Right lobe of liver (tissue), 6 donors: ENCODE measurements around the gene CACNA1D. TPM values are rescaled to one million over a fixed set of nuclear protein-coding genes. Genes with fewer than 3 reads are reported as not detected.

Experiments used
- ATAC-seq, 4 donors: fragments of 200-7000 bp; cut with Tn5 transposase; one replicate each; pipeline ENCODE4 v1.9.1; 2020; ENCODE audit warnings: mild to moderate bottlenecking in 4 of 4, moderate library complexity in 4 of 4
- DNase-seq, 3 donors: peaks; one replicate each; pipeline ENCODE4 v3.0.0-alpha.2; 2020
- H3K27ac ChIP-seq, 3 donors: fragments of 200-600 bp; one replicate each; pipeline ENCODE4 v1.8.0; 2022
- H3K27me3 ChIP-seq, 2 donors: fragments of 200-600 bp; one replicate each; pipeline ENCODE4 v1.8.0; 2022
- H3K36me3 ChIP-seq, 4 donors: fragments of 200-600 bp; sonication (generic) in 1 of 4; one replicate each; pipeline versions ENCODE4 v1.5.1 to v1.8.0; 2017 to 2022; ENCODE audit warnings: control low read depth in 1 of 4
- H3K4me1 ChIP-seq, 4 donors: fragments of 200-600 bp; sonication (generic) in 1 of 4; one replicate each; pipeline versions ENCODE4 v1.5.1 to v1.8.0; 2017 to 2022; ENCODE audit warnings: control low read depth in 1 of 4
- H3K4me3 ChIP-seq, 3 donors: fragments of 200-600 bp; one replicate each; pipeline ENCODE4 v1.8.0; 2022
- H3K9me3 ChIP-seq, 4 donors: fragments of 200-600 bp; sonication (generic) in 1 of 4; one replicate each; pipeline versions ENCODE4 v1.5.1 to v1.8.0; 2017 to 2022; ENCODE audit warnings: control low read depth in 1 of 4
- POLR2A ChIP-seq: fragments of 450-650 bp; IDR thresholded peaks from one replicate; pipeline ENCODE4 v1.6.1; 2017; ENCODE audit warnings: antibody characterized with exemption, mild to moderate bottlenecking
- WGBS: methylation state at CpG from one replicate; pipeline ENCODE4 v1.1.6; 2018; ENCODE audit warnings: low coverage, low lambda C conversion rate; ENCODE audit not compliant: insufficient coverage; ENCODE audit errors: missing lambda C conversion rate; 5-methylcytosine and 5-hydroxymethylcytosine counted together
- intact Hi-C, 2 donors: fragments of 100-400 bp; cut with DNase I; formaldehyde crosslinking; loops; one replicate each; pipeline versions ENCODE4 v1.11.2 to v1.14.1; 2022
- total RNA-seq, 6 experiments: library from RNA; depleted of rRNA in 2 of 6; stranded (reverse); fragments of >200 nt in 2 of 6; fragmentation: NEBNext Ultra II Directional in 3 of 6; extraction: Animal tissue kit (Norgen Biotek cat#: 25700) in 3 of 6; gene quantifications; one replicate each; pipeline versions ENCODE4 v1.1.0 to v1.2.4, GENCODE V29; 2016 to 2023
- TF ChIP-seq, protein P1 (sequence below), 4 donors: fragments of 200-600 bp in 3 of 4; fragments of 450-650 bp in 1 of 4; IDR thresholded peaks; one replicate each; pipeline versions ENCODE4 v1.5.1 to v1.8.0; 2016 to 2022; ENCODE audit warnings: antibody characterized with exemption in 4 of 4, mild to moderate bottlenecking in 2 of 4
- donor health status: DM: no; HTN: yes; CAD: no.
- donor health status: DM: no; HTN: no; CAD: no.
- donor health status: DM: no; HTN: no; CAD: no.
- donor health status: DM: no; HTN: yes; CAD: no.
- donor health status: DM: no; HTN: yes; CAD: no.

Gene CACNA1D
- total RNA-seq, 6 experiments from 2014 or later, result 5.5 to 12.7 (median 9.3) TPM

- TF ChIP-seq POLR2A, result no peak
- TF ChIP-seq, protein P1, sequence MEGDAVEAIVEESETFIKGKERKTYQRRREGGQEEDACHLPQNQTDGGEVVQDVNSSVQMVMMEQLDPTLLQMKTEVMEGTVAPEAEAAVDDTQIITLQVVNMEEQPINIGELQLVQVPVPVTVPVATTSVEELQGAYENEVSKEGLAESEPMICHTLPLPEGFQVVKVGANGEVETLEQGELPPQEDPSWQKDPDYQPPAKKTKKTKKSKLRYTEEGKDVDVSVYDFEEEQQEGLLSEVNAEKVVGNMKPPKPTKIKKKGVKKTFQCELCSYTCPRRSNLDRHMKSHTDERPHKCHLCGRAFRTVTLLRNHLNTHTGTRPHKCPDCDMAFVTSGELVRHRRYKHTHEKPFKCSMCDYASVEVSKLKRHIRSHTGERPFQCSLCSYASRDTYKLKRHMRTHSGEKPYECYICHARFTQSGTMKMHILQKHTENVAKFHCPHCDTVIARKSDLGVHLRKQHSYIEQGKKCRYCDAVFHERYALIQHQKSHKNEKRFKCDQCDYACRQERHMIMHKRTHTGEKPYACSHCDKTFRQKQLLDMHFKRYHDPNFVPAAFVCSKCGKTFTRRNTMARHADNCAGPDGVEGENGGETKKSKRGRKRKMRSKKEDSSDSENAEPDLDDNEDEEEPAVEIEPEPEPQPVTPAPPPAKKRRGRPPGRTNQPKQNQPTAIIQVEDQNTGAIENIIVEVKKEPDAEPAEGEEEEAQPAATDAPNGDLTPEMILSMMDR (IDR thresholded peaks at IDR 0.05), result no peak
- ATAC-seq (no peak), DNase-seq (no peak)
- no peaks in the 10 kb centered on the region for H3K9me3 ChIP-seq
- no peak overlapping the region for H3K4me3 ChIP-seq
- no peaks in the 10 kb centered on the region for H3K4me1 ChIP-seq
- H3K27ac ChIP-seq, result no peak overlapping the region
- intact Hi-C loops, result no loop called here
- WGBS, result 71% methylated on average over 3 of the region's 6 CpGs
- no peaks in the 10 kb centered on the region for H3K27me3 ChIP-seq
- no peaks in the 10 kb centered on the region for H3K36me3 ChIP-seq
Measured at GRCh38 chr3:53486961-53487654, 7.3 kb upstream of the CACNA1D start.

DNA sequence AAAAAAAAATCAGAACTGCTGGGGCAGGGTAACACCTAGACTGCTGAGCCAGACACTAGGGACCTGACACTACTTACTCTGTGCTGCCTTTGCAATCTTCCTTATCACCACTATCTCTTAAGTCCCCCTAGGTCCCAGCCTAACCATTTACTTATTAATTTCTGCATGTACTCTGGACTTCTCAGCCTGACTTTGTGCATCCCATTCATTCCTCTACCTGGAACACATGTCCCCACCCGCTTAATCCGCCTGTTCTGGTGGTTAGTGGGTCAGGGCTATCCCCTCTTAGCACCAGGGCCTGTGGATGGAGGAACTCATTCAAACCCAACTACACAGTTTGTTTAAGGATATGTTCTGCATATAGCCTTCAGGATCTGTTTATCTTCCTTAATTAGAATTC is 5.0 kb upstream of the CACNA1D start:
- no peaks in the 10 kb centered on the region for H3K27me3 ChIP-seq
- H3K36me3 ChIP-seq, result no peaks in the 10 kb centered on the region
- no peak for ATAC-seq
- H3K9me3 ChIP-seq, result no peaks in the 10 kb centered on the region
- intact Hi-C loops, result no loop called here
- TF ChIP-seq POLR2A, result no peak
- TF ChIP-seq, protein P1 (IDR thresholded peaks at IDR 0.05), result no peak
- 87% methylated on average over 2 of the region's 2 CpGs for WGBS
- H3K4me3 ChIP-seq, result no peak overlapping the region
- no peak for DNase-seq
- H3K27ac ChIP-seq, result no peak overlapping the region
- H3K4me1 ChIP-seq, result no peaks in the 10 kb centered on the region

- no peaks in the 10 kb centered on the region for H3K36me3 ChIP-seq
- WGBS, result 59% methylated on average over 7 of the region's 7 CpGs
- DNase-seq (no peak), ATAC-seq (no peak)
- H3K4me1 ChIP-seq, result no peaks in the 10 kb centered on the region
- no peak for TF ChIP-seq POLR2A
- TF ChIP-seq, protein P1 (IDR thresholded peaks at IDR 0.05), result no peak
- no peak overlapping the region for H3K27ac ChIP-seq
- H3K9me3 ChIP-seq, result no peaks in the 10 kb centered on the region
- no peak overlapping the region for H3K4me3 ChIP-seq
- H3K27me3 ChIP-seq, result no peaks in the 10 kb centered on the region
- intact Hi-C loops, result loop anchor here in 1 of 2 donors (10.0 kb wide), 1 partner anchor 115 kb away; no protein-coding TSS in a partner anchor
Measured at GRCh38 chr3:53489787-53490458, 4.5 kb upstream of the CACNA1D start.

DNA sequence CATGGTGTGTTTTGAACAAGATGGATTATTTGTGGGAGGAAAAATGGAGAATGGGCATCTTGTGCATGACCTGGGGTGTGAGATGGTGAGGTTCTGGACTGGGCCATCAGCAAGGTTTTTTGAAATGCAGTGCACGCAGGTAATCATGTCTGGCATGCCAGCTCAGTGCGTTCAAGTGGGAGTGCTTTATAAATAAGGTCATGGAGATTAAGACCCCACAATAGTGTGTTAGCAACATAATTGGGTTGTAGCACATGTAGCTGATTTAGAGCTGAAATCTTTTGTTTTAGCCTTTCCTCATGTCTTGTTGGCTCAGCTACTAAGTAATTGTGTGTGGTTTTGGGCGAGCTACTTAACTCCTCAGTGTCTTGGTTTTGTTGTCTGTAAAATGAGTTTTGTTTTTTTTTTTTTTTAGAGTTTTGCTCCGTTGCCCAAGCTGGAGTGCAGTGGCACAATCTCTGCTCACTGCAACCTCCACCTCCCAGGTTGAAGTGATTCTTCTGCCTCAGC is 3.9 kb upstream of the CACNA1D start:
- Histone ChIP-seq H3K36me3 (no peaks in the 10 kb centered on the region), H3K9me3 (no peaks in the 10 kb centered on the region), H3K27me3 (no peaks in the 10 kb centered on the region), H3K27ac (no peak overlapping the region), H3K4me3 (no peak overlapping the region), H3K4me1 (no peaks in the 10 kb centered on the region)
- TF ChIP-seq, protein P1 (IDR thresholded peaks at IDR 0.05), result no peak
- TF ChIP-seq POLR2A, result no peak
- DNase-seq, result no peak
- no peak for ATAC-seq
- WGBS, result 100% methylated on average over 2 of the region's 4 CpGs
- intact Hi-C loops, result loop anchor here in 1 of 2 donors (10.0 kb wide), 1 partner anchor 116 kb away; no protein-coding TSS in a partner anchor
